ENCODE data around the gene MRPL2.
"Not testable (repeated sequence)": the region's sequence is repeated elsewhere in the genome, so short reads cannot be mapped to it uniquely, and the experiment has no call there.

Gene MRPL2

DNA sequence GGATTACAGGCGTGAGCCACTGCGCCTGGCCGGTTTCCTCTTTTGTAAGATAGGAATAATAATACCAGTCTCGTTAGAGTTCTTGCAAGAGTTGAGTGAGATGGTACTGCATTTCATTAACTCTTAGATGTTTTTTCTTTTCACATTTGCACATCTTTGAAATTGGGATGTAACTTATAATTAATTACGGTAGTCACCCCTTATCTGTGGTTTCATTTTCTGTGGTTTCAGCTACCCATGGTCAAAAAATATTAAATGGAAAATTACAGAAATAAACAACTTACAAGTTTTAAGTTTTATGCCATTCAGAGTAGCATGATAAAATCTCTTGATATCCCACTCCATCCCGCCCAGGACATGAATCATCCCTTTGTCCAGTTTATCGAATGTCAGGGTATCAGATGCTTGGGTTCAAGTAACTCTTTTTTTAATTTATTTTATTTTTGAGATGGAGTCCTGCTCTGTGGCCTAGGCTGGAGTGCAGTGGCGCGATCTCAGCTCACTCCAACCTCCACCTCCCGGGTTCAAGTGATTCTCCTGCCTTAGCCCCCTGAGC lies 32.3 kb upstream of the MRPL2 start:
- H3K4me1 ChIP-seq (ENCODE audit: control insufficient read depth, insufficient read depth, low read length) = peaks cover 3% of the 10 kb centered on the region
- H3K27me3 ChIP-seq (ENCODE audit: control insufficient read depth, insufficient read depth, low read length) = no peaks in the 10 kb centered on the region
- no peaks in the 10 kb centered on the region for H3K36me3 ChIP-seq (ENCODE audit: control insufficient read depth, insufficient read depth, low read length)
- H3K4me3 ChIP-seq (ENCODE audit: low read length) = no peak overlapping the region
- H3K27ac ChIP-seq (ENCODE audit: low read depth, low read length) = no peak overlapping the region
- no peak overlapping the region for H3K9ac ChIP-seq (ENCODE audit: low read length)

GRCh38 chr6:43091020-43091419 lies 31.8 kb upstream of the MRPL2 start:
- Histone ChIP-seq H3K27ac (ENCODE audit: low read depth, low read length) (no peak overlapping the region), H3K27me3 (ENCODE audit: control insufficient read depth, insufficient read depth, low read length) (no peaks in the 10 kb centered on the region), H3K4me1 (ENCODE audit: control insufficient read depth, insufficient read depth, low read length) (peaks cover 3% of the 10 kb centered on the region), H3K9ac (ENCODE audit: low read length) (no peak overlapping the region), H3K4me3 (ENCODE audit: low read length) (no peak overlapping the region), H3K36me3 (ENCODE audit: control insufficient read depth, insufficient read depth, low read length) (no peaks in the 10 kb centered on the region)

DNA sequence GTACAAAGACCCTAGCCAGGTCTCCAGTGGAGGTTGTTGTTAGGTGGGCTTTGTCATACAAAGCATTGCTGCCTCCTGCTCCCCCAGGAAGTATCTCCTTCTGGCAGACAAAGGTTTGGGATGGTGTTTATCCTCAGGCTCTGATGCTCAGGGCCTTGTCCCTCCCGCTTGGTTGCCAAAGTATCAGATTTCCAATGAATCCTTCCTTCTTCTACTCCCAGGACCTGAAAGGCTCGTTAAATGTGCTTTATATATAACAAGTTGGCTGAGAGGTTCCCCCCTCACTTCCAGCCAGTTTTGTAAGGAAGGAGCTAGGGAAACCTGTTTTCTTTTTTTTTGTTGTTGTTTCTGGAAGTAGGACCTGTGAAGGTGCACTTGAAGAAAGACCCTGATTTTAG lies 31.3 kb upstream of the MRPL2 start:
- Histone ChIP-seq H3K4me1 (ENCODE audit: control insufficient read depth, insufficient read depth, low read length) (peaks cover 3% of the 10 kb centered on the region), H3K4me3 (ENCODE audit: low read length) (no peak overlapping the region), H3K27ac (ENCODE audit: low read depth, low read length) (no peak overlapping the region), H3K9ac (ENCODE audit: low read length) (no peak overlapping the region), H3K27me3 (ENCODE audit: control insufficient read depth, insufficient read depth, low read length) (no peaks in the 10 kb centered on the region), H3K36me3 (ENCODE audit: control insufficient read depth, insufficient read depth, low read length) (no peaks in the 10 kb centered on the region)

DNA sequence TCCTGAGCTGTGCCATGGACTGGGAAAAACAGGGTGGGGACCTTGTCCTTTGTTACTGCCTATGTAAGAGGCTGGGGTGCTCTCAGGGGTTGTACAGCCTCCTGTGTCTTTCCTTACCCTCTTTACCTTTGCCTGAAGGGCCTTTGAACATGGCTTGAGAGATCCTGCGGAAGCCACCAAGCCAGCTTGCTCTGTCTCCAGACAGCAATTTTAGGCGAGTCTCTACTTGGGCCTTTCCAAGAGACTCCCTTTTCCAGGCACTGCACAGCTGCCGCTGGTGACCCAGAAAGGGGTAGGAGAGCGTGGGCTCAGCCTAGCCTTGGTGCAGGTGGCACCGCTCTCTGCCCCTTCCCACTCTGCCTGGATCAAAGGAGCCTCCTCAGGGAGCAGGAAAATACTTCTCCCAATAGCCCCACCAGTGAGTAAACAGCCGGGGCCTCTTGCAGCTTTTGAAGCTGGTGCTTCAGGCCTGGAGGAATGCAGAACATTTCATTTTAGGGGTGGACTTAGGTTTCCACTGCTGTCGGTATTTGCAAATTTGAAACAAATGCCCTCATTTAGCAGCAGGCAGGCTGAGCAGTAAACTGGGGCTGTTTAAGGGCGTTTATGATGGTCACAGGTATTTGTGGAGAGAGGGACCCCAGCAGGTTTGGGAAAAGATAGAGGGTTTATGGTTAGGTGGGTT lies 30.8 kb upstream of the MRPL2 start:
- H3K4me3 ChIP-seq (ENCODE audit: low read length) = no peak overlapping the region
- H3K27ac ChIP-seq (ENCODE audit: low read depth, low read length) = no peak overlapping the region
- no peak overlapping the region for H3K9ac ChIP-seq (ENCODE audit: low read length)
- no peaks in the 10 kb centered on the region for H3K36me3 ChIP-seq (ENCODE audit: control insufficient read depth, insufficient read depth, low read length)
- peaks cover 3% of the 10 kb centered on the region for H3K4me1 ChIP-seq (ENCODE audit: control insufficient read depth, insufficient read depth, low read length)
- H3K27me3 ChIP-seq (ENCODE audit: control insufficient read depth, insufficient read depth, low read length) = no peaks in the 10 kb centered on the region

DNA sequence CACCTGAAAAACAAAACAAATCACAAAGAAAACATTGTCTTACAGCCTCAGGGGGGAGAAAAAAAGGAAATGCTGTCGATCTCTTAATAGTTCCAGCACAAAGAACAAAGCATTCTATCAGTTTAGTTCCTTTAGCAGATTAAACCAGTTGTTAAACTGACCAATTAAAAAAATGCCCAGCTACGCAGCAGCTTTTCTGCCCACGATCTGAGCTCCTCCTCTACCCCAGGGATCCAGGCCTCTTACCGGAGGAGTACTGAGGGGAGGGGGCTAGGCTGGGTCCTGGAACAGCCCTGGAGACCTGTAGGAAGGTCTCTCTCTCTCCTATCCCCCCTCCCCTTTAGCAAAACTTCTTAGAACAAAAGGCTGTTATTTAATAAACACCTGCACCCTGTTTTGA lies 30.2 kb upstream of the MRPL2 start:
- Histone ChIP-seq H3K27ac (ENCODE audit: low read depth, low read length) (no peak overlapping the region), H3K4me1 (ENCODE audit: control insufficient read depth, insufficient read depth, low read length) (peaks cover 3% of the 10 kb centered on the region)

DNA sequence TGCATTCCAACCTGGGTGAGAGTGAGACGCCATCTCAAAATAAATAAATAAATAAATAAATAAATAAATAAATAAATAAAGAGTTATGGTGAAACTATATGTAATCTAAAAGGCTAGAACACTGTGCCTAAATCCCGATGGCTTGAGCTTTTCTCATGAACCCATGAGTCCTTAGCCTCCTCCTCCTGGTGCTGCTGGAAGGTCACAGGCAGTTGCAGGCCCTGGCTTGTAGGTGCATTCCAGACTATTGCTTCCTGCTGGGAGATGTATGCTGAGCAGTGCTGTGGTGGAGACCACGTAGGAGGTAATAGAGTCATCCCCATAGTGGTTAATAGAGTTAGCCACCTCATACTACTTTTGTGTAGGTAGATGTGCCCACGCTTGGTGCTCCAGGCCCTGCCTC lies 29.4 kb upstream of the MRPL2 start:
- no peaks in the 10 kb centered on the region for H3K4me1 ChIP-seq (ENCODE audit: control insufficient read depth, insufficient read depth, low read length)
- H3K27me3 ChIP-seq (ENCODE audit: control insufficient read depth, insufficient read depth, low read length) = no peaks in the 10 kb centered on the region
- H3K9ac ChIP-seq (ENCODE audit: low read length) = no peak overlapping the region
- H3K27ac ChIP-seq (ENCODE audit: low read depth, low read length) = no peak overlapping the region
- no peak overlapping the region for H3K4me3 ChIP-seq (ENCODE audit: low read length)
- no peaks in the 10 kb centered on the region for H3K36me3 ChIP-seq (ENCODE audit: control insufficient read depth, insufficient read depth, low read length)

More for the DNA sequence above, 30.2 kb upstream of the MRPL2 start:
- H3K4me3 ChIP-seq (ENCODE audit: low read length) = no peak overlapping the region
- H3K36me3 ChIP-seq (ENCODE audit: control insufficient read depth, insufficient read depth, low read length) = no peaks in the 10 kb centered on the region
- no peaks in the 10 kb centered on the region for H3K27me3 ChIP-seq (ENCODE audit: control insufficient read depth, insufficient read depth, low read length)
- no peak overlapping the region for H3K9ac ChIP-seq (ENCODE audit: low read length)

- Histone ChIP-seq H3K36me3 (ENCODE audit: control insufficient read depth, insufficient read depth, low read length) (no peaks in the 10 kb centered on the region), H3K4me3 (ENCODE audit: low read length) (no peak overlapping the region), H3K9ac (ENCODE audit: low read length) (no peak overlapping the region), H3K27me3 (ENCODE audit: control insufficient read depth, insufficient read depth, low read length) (no peaks in the 10 kb centered on the region), H3K27ac (ENCODE audit: low read depth, low read length) (no peak overlapping the region), H3K4me1 (ENCODE audit: control insufficient read depth, insufficient read depth, low read length) (no peaks in the 10 kb centered on the region)
Measured at GRCh38 chr6:43086022-43086658, 26.9 kb upstream of the MRPL2 start.

DNA sequence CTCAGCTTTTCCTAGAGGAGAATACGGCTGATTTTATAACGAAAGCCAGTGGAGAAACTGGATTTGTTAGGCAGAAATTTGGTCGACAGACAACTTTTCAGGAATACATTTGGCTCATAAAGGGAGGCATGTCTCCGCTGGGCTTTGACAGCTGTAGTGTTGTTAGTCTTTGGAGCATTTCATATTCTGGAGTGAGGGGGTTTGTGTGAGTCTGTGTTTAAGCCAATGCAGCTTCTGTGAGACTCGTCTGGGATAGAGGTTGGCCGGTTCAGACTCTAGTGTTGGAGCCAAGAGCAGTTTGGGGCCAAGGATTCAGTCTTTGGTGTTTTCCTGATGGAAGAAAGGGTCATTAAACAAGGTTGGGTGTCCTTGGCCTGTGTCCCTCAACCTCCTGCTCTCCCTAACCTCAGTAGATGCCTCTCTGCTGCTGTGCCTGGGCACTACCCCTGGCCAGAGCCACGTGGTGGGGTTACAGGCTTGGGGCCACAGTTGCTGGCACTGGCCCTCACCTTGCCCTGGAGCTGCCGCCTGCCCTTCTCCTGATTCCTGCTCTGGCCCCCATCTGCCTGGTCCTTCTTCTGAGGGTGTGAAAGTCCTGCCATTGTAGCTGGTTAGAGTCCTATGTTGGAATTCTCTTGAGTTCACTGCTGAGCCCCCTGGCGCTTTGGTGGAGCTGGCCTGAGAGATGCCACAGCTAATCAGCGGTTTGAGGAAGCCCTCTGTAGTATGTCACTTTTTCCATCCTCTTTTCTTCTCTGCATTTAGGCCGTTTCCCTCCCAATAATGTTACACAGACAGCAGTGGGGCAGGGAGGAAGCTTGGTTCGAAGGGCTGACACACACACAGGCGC lies 23.8 kb upstream of the MRPL2 start:
- Histone ChIP-seq H3K27ac (ENCODE audit: low read depth, low read length) (no peak overlapping the region), H3K36me3 (ENCODE audit: control insufficient read depth, insufficient read depth, low read length) (no peaks in the 10 kb centered on the region), H3K27me3 (ENCODE audit: control insufficient read depth, insufficient read depth, low read length) (no peaks in the 10 kb centered on the region), H3K4me3 (ENCODE audit: low read length) (no peak overlapping the region), H3K4me1 (ENCODE audit: control insufficient read depth, insufficient read depth, low read length) (no peaks in the 10 kb centered on the region), H3K9ac (ENCODE audit: low read length) (no peak overlapping the region)

DNA sequence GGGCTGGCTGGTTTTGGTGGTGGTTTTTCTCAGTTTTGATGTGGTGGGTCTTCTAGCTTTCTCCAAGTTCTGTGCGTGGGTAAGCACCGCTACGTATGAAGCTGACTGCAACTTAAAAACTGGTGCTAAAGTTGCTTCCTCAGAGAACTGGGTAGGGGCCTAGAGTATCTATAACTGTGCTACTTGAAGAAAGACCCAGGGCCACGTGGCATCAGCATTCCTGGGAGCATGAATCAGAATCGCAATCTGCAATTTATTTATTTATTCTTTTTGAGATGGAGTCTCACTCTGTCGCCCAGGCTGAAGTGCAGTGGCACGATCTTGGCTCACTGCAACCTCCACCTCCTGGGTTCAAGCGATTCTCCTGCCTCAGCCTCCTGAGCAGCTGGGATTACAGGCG lies 22.7 kb upstream of the MRPL2 start:
- H3K9ac ChIP-seq (ENCODE audit: low read length); H3K36me3 ChIP-seq (ENCODE audit: control insufficient read depth, insufficient read depth, low read length); H3K27me3 ChIP-seq (ENCODE audit: control insufficient read depth, insufficient read depth, low read length); H3K4me3 ChIP-seq (ENCODE audit: low read length); H3K4me1 ChIP-seq (ENCODE audit: control insufficient read depth, insufficient read depth, low read length); H3K27ac ChIP-seq (ENCODE audit: low read depth, low read length): not testable (repeated sequence)

DNA sequence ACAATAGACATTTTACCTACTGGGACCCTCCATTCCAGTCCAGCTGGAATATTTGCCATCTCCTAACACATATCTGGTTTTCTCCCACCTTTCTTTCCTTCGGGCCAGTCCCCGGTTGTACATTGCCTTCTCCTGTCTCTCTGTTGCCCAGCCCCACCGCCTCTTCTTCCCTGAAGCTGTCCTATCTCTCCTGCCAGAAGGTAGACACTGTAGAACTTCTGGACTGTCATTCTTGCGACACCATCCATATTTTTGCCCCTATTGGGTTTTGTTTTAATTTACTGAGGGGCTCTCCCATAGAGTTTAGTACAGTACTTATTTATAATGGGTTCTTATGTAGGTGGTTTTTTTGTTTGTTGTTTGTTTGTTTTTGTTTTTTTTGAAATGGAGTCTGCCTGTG lies 21.8 kb upstream of the MRPL2 start:
- Histone ChIP-seq H3K27ac (ENCODE audit: low read depth, low read length) (no peak overlapping the region), H3K4me3 (ENCODE audit: low read length) (no peak overlapping the region), H3K9ac (ENCODE audit: low read length) (no peak overlapping the region), H3K4me1 (ENCODE audit: control insufficient read depth, insufficient read depth, low read length) (no peaks in the 10 kb centered on the region), H3K27me3 (ENCODE audit: control insufficient read depth, insufficient read depth, low read length) (no peaks in the 10 kb centered on the region), H3K36me3 (ENCODE audit: control insufficient read depth, insufficient read depth, low read length) (no peaks in the 10 kb centered on the region)

DNA sequence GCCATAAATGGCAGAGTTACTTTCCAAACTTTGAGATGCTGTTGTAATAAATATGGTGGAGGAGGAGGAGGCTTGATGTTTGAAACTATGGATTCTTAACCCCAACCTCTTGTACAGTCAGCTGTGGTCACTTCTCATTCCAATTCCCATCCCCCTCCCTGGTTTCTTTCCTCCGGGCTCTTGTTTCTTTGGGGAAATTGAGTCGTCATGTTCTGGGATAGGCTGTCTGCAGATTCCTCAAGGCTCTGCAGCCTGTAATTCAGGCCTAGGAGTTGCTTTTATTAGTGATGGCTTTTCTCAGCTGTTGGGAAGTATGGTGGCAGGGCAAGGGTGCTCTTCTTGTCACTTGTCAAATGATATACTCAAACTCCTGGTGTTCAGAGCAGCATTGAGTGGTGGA lies 19.5 kb upstream of the MRPL2 start:
- Histone ChIP-seq H3K4me3 (ENCODE audit: low read length) (no peak overlapping the region), H3K27me3 (ENCODE audit: control insufficient read depth, insufficient read depth, low read length) (no peaks in the 10 kb centered on the region), H3K4me1 (ENCODE audit: control insufficient read depth, insufficient read depth, low read length) (peaks cover 2% of the 10 kb centered on the region), H3K36me3 (ENCODE audit: control insufficient read depth, insufficient read depth, low read length) (peaks cover 3% of the 10 kb centered on the region), H3K9ac (ENCODE audit: low read length) (no peak overlapping the region), H3K27ac (ENCODE audit: low read depth, low read length) (no peak overlapping the region)

DNA sequence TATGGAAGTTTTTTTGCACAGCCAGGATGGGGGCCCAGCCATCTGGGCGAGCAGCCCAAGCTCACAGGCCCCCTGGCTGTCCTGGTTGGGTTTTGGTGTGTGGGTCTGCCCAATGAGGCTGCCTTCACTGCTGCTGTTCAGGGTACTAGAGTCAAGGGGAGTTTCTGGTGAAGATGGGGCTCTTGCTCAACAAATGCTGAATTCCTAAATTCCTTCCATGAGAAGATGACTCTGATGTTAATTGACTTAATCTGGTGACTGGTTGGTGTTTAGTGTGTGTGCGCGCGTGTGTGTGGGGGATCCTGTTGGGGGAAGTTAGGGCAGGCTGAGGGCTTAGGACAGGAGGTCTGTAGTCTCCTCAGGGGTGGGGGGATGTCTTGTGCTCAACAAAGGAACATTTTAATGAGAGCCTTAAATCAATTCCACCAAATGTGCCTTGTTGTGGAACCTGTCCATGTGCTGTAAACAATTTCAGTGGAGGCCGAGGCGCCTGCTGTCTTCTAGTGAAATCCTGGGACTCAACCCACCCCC lies 18.8 kb upstream of the MRPL2 start:
- H3K4me1 ChIP-seq (ENCODE audit: control insufficient read depth, insufficient read depth, low read length) = peaks cover 2% of the 10 kb centered on the region
- H3K27ac ChIP-seq (ENCODE audit: low read depth, low read length) = no peak overlapping the region
- peaks cover 4% of the 10 kb centered on the region for H3K36me3 ChIP-seq (ENCODE audit: control insufficient read depth, insufficient read depth, low read length)
- H3K9ac ChIP-seq (ENCODE audit: low read length) = no peak overlapping the region
- no peak overlapping the region for H3K4me3 ChIP-seq (ENCODE audit: low read length)
- H3K27me3 ChIP-seq (ENCODE audit: control insufficient read depth, insufficient read depth, low read length) = no peaks in the 10 kb centered on the region
